NCI-H2227 (cell line): ENCODE measurements around the gene PARP16.

ENCODE experiments used
- DNase-seq: peaks from one replicate; lab custom pipeline; 2025; ENCODE audit not compliant: unreplicated experiment; lab: John Stamatoyannopoulos, UW

PARP16 gene, protein sequence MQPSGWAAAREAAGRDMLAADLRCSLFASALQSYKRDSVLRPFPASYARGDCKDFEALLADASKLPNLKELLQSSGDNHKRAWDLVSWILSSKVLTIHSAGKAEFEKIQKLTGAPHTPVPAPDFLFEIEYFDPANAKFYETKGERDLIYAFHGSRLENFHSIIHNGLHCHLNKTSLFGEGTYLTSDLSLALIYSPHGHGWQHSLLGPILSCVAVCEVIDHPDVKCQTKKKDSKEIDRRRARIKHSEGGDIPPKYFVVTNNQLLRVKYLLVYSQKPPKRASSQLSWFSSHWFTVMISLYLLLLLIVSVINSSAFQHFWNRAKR

GRCh38 chr15:65286704-65287519 lies at the start of gene PARP16:
Gene PARP16 (minus strand): TSS chr15:65286883. CDS start chr15:65286426, 457 bp downstream.
- DNase-seq = peak; percentile 94

DNA sequence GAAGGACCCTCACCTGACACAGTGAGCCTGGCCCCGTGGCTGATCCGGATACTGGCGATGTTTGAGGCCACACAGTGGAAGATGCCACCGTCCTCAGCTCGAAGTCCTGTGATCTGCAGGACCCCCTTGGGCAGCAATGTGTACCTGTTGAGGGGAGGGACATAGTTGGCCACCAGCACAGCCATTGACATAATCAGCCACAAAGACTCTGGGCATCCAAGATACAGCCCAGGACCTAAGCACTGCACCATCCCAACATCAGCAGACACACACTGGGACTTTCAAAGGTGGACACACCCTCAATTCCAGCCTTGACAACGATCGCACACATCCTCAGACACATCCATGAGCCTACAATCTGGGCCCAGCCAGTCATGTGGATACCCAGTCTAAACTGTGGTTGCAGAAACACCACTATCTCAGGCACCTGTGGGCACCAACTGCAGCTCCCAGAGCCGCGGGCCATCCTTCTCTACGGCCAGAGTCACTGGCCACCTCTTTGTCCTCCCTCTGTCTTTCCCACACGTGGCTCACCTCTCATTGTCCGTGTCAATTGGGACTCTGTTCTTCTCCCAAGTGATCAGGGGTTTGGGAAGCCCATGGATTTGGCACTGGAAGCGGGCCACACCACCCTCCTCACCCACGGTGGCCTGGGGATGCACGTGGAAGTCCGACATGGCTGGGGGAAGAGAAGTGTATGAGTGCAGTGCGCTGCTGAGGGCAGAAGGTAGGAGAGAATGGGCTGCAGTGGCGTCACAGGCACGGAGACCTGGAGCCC lies 48.8 kb upstream of the PARP16 start:
- DNase-seq = no peak

GRCh38 chr15:65334586-65335231 lies 48.0 kb upstream of the PARP16 start:
- DNase-seq = no peak

- DNase-seq = no peak
These were observed 47.2 kb upstream of the PARP16 start for GRCh38 chr15:65333856-65334255.

DNA sequence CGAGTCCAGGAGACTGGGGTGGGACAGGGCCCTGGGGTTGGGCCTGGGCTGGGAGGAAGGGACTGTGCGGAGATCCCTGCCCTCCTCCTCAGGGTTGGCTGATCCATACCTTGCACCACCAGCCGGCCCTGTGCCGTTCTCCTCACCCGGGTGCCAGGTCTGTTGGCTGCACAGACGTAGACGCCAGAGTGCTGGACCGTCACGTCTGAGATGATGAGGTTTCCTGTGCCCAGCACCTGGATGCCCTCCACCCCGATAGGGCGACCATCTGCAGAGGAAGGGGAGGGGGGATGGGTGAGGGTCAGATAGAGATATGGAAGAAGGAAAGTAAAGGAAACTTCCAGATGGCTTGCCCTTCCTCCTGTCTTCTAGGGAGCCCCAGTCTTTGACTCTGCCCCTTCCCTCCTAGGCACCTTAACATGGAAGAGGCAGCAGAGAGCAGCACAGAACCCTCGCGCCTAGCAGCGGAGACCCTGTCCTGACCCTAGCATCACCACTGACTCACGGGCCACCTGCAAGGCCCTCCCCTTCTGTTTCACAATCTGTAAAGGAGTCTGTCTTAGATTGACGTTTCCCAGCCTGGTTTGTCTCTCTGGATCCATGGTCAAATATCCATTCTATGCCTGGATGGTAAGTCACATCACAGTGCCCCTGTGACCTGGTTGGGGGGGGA lies 46.6 kb upstream of the PARP16 start:
- no peak for DNase-seq

- DNase-seq = peak; percentile 11
These were observed 45.9 kb upstream of the PARP16 start for GRCh38 chr15:65332391-65333147.

DNA sequence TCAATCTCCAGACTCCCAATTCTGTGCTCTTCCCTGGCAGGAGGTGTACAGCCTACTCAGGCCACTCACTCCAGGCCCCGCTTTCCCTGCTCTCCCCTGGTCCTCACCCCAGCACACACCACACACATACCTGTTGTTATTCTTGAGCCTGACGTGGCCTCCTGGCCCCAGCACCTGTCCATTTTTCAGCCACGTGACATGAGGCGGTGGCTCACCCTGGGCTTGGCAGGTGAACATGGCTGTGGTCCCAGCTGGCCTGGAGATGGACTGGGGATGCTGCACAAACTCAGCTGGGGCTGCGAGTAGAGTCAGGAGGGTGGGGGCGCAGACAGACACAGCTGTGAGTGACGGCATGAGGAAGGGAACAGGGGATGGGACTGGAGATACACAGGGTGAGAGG lies 45.1 kb upstream of the PARP16 start:
- no peak for DNase-seq

DNA sequence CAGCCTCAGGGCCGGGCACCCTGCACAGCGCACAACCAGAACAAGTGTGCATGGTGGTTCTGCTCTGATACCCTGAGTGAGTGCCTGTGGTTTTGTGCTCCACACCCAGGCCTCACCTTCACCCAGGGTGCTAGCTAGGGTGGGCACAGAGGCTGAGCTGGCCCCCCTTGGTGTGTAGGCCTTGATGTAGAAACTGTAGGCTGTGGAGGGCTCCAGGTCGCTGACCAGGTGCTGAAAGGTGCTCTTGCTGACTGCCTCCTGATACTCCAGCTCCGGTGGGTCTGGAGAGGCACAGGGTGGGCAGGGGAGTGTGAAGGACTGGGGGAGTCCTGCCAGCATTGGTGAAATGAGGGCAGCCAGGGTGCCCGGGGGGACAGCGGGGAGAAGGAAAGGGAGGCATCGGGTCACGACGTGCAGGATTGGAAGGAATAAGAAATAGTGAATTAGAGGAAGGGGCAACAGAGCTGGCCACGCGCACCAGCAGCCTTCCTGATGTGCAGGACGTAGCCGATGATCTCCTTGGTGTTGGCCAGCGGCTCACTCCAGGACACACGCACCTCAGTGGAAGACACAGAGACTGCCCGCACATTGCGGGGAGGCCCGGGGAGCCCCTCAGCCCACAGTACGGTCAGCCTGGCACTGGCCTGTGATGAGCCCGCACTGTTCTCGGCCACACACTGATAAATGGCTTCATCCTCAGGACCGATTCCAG lies 44.4 kb upstream of the PARP16 start:
- no peak for DNase-seq

DNA sequence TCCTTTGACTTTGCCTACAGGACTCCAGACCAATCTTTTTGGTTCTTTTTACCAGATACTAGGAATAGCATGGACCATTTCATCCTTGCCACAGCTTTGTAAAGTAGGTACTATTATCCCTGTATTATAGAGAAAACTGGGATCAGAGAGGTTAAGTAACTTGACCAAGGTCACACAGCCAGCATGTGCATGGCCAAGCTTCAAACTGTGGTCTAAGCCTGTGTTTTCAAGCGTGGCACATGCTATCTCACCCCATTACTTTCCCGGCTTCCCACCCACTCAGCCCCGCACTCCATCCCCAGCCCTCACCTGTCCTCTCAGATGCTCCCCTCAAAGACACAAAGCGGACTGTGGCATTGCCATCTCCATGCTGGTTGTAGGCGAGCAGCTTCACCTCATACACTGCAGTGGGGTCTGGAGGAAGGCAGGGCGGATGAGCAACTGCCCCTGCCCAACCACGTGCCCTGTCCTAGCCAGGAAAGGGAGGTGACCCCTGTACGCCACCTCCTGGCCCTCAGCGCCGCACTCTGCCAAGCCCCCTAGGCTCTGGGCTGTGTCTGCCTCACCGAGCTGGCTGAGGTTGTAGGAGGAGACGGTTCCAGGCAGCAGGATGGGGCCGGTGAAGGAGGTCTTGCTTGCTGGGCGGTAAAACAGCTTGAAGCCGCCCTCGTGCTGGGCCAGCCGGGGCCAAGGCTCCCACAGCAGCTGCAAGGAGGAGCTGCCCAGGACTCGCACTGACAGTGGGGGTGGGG lies 43.5 kb upstream of the PARP16 start:
- DNase-seq = no peak

DNA sequence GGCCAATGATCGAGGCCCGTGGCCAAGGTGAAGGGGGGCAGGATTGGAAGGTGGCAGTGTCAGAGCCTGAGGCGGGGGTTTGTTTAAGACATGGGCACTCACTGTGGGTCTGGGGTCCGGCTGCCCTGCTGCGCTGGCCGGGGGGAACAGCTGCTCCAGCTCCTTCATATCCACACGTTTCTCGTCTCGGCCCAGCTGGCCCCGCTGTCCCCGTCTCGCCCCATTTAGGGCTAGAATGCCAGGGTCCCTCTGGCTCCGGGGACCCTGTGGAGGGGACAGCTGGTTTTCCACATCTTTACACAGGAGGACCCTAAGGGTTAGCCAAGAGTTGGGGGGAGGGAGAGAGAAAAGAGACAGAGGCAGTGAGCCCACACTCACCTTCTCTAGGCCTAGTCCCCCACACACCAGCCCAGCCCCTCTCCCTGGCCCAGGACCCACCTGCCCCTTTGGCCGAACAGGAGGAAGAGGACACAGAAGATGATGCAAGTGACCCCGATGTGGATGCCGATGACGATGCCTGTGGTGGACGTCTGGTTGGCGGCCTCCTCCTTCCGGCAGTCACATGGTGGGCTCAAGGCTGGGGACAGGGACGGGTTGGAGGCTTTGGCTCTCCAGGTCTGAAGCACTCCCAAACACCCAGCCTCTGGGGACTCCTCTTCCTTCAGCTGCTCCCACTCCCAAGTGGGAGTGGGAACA lies 42.8 kb upstream of the PARP16 start:
- DNase-seq = no peak

- DNase-seq = no peak
These were observed 42.0 kb upstream of the PARP16 start for GRCh38 chr15:65328506-65329287.

GRCh38 chr15:65327651-65328393 lies 41.1 kb upstream of the PARP16 start:
- no peak for DNase-seq

DNA sequence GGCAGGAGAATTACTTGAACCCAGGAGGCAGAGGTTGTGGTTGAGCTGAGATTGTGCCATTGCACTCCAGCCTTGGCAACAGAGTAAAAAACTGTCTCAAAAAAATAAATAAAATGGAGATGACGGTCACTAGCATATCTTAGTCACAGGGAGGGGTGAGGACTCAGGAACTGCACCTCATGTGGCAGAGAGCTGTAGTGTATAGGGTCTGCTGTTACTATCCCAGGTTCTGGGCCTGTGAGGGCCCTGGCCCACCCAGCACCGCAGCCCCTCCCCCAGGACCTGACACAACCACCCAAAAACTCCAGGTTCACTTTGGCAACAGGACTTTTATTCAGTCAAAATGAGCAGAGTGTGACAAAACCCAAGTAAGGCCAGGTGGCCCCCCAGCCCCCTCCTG lies 40.1 kb upstream of the PARP16 start:
- no peak for DNase-seq

DNA sequence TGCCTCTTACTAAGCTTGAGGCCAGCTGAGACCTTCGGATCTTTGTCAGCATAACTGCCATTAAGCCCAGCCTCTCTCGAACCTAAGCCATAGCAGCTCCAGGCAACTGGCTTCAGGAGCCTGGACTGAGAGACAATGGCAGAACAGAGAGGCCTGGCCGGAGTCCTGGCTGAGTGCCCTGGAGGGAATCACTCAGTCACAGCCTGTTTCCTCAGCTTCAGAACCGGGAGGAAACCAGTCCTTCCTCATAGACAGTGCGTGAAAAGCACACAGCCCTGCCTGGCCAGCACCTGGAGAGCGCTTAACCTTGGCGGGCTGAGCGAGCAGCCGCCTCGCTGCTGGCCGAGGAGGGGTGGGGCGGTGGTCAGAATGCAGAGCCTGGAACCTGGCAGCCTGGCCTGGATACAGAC lies 39.4 kb upstream of the PARP16 start:
- no peak for DNase-seq

- no peak for DNase-seq
These were observed 36.4 kb upstream of the PARP16 start for GRCh38 chr15:65323071-65323511.

DNA sequence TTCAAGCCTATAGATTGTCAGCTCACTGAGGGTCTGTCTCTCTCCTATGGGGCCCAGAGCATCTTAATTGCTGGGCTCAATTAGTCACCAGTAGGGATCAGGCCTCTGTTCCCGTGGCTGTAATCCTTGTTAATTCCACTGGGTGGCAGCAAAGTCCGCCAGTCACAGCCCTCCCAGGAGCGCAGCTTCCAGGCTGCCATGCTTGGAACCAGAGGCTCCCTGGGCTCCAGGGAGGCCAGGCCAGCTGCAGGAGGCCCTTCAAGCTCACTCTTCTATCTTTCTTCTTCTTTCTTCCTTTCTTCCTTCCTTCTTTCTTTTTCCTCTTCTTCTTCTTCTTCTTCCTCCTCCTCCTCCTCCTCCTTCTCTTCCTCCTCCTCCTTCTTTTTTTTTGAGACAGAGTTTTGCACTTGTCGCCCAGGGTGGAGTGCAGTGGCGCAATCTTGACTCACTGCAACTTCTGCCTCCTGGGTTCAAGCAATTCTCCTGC lies 32.2 kb upstream of the PARP16 start:
- DNase-seq = peak; percentile 79
